GM18526 (cell line): ENCODE measurements around the gene MYO10.

Experiments
- POLR2A ChIP-seq: IDR thresholded peaks from 3 replicates; pipeline ENCODE4 v1.6.1; 2011; ENCODE audit not compliant: insufficient read length; ENCODE audit errors: extremely low read depth

Gene MYO10

DNA sequence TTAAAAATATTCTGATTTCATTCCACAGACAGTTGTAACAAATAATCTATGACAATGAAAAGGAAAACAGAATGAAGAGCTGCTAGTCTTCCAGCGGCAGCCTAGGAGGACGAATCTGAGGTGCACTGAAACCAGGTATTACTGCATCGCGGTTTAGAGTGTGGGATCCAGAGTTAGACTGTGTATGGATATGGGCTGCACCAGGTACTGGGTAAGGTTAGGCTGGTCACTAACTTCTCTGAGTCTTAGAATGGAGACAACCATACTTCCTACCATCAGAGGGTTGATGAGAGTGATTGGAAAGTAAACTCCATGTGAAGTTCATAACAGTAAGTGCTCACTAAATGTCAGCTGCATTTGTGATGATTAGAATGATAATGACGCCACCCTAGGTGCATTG lies 158.7 kb downstream of the MYO10 start:
- no peak for TF ChIP-seq POLR2A

DNA sequence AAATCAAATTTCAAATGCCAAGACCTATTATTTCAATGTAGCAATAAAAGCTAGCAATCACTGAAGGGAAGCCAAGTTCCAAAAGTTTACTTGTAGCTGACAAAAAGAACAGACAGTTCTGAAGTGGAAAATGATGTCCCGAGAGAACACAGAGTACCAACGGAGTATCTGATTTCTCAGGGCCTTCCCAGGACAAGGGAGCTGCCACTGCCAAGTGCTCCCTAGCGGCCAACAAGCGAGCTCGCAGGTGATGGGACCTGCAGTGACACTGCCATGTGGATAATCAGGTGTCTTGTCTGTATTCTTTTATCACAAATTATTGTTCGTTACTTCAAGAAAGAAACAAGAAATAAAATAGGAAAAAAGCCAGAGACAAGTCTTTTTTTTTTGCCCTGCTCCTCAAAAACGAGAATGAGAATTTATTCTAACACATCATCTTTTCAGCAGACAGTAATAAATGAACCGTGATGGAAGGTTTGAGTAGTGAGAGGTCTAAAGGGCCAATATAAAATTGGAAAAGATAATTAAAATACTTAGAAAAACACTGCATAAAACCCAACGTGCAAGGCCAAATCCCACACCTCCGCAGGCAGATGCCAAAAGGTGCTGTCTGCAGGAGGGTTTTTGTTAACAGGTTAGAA lies 159.4 kb downstream of the MYO10 start:
- no peak for TF ChIP-seq POLR2A

DNA sequence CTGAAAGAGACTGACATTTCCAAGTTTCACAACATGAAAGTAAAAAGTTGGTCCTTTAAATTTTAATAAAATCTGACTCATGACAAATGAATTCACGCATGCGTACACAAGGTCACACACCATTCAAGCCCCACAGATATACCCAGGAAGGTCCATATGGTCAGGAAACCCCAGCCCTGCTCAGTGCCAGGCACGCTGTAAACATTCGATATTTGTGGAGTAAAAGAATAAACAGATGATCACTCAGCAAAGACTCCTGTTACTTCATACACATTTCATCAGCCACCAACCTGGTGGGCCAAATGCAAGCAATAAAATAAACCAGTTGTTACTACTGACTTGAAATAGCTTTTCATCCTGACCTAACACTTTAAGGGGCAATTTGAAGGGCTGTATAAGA lies 161.3 kb downstream of the MYO10 start:
- TF ChIP-seq POLR2A: no peak

DNA sequence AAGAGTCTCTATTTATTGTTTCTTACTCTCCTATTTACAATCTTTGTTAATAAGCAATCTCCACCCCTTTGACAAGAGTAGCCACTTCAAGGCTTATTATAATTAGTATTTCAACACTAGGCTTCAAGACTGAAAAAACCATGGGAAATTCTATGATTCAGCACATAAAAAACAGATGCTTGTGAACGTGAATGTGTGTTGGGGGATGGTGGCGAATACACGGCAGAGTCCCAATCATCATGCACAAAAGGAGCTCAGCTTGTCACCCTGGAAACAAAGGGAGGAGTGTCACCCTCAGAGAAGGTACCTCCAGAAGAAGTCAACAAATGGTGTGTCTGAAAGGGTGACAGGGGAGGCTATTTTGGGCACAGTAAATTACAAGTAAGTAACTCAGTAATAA lies 162.1 kb downstream of the MYO10 start:
- TF ChIP-seq POLR2A: no peak

DNA sequence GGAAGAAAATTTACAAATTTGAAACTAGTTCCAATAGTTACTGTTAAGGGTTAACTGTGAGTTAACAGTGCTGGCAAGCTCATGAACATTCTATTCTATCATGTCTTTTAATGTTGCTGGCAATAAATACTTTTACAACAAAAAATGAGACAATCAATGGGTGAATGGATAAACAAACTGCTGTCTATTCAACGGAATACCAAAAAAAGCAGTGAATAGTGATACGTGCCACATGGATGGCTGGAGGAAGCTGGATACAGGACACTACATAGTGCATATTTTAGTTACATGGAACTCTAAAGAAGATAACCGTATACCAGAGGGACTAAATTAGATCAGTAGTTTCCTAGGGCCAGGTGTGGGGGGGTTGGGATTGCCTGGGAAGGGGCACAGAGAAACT lies 163.5 kb downstream of the MYO10 start:
- TF ChIP-seq POLR2A: no peak

DNA sequence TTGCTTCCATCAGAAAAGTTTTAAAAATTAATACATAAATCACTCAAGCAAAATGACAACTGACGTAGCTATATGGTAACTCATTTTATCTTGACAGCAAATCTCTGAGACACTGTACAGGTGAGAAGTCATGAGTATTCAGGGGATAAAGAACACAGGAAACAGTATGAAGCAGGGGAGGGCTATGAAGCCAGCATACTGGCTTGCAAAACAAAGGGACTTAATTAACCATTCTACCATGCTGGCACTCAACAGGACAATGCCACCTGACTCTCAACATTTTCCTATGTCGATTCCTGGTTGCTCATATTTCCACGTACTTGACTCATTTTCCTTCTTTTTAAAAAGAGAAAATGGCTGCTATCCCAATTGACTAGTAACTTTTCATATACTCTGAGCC lies 167.9 kb downstream of the MYO10 start:
- no peak for TF ChIP-seq POLR2A

DNA sequence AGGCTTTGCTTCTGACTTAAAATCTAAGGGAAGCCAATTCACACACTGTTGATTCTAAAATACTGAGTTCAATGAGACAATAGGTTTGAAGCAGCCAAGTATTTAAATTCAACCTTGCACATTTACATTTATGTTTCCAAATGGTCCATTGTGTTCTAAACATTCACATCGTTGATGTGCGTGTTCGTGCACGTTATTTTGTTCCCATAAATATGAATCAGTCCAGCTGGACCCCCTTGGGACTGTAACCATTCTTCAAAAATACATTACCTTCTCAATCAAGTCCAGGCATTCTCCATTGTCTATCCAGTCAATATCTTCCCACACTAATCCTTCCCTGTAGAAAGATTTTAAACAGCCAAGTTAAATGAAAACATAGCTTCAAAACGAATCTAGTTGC lies 172.9 kb downstream of the MYO10 start:
- TF ChIP-seq POLR2A: no peak

DNA sequence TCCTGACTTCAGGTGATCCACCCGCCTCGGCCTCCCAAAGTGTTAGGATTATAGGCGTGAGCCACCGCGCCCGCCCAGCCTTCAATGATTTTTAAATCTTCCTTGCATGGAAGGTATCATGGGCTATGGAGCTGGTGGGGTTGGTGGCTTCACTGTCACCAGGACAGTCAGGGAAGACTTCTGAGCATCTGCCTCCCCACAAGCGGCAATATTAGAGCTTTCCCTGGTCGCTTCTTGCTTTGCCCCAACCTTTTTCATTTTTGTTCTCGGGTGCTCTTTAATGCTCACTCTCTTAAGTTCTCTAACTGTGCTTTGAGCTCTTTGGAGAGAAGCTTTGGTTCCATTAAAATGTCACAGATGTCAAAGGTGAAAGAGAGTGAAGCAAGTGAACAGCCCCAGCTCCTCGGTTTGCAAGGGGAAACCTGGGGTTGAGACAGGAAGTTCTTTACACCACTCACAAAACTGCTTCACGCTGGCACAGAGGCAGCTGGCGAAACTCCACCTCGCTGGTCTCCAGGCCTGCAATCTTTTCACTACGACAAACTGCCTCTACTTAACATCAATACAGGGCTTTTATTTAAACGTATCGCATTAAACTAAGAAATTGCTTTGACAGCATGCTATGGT lies 176.8 kb downstream of the MYO10 start:
- no peak for TF ChIP-seq POLR2A

DNA sequence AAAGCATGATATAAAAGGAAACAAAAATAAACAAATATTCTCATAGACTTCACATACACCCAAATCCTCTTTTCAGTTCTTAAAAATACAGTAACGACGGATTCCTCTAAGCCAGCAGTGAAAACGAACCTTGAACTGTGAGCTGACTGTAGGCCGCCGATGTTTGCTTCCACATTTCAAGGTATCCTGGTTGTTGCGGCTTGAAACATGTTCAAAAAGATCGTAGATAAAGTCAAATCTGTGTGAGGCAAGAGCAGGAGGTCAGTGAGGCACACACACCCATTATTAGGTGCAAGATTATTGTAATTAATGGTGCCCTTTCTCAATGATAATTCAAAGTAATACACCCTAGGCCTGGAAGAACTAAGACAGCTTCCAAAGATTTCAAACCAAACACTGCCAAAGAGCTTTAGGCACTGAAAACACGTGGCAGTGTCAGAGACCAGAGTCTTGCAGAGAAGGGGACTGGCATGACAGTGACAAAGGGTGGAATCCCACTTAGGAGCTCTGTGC lies 178.0 kb downstream of the MYO10 start:
- TF ChIP-seq POLR2A: no peak

DNA sequence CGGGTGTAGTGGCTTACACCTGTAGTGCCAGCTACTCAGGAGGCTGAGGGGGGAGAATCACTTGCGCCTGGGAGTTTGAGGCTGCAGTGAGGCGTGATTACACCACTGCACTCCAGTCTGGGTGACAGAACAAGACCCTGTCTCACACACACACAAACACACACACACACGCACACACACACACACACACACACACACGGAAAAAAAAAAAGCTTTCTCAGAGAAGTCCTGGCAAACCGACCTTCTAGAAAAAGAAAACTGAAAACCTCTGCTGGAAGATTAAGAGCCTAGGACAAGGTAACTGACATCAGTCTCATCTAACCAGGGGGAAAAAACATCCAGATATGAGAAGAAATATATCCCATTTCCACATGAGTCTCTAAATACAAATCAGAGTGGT lies 178.9 kb downstream of the MYO10 start:
- TF ChIP-seq POLR2A: no peak

DNA sequence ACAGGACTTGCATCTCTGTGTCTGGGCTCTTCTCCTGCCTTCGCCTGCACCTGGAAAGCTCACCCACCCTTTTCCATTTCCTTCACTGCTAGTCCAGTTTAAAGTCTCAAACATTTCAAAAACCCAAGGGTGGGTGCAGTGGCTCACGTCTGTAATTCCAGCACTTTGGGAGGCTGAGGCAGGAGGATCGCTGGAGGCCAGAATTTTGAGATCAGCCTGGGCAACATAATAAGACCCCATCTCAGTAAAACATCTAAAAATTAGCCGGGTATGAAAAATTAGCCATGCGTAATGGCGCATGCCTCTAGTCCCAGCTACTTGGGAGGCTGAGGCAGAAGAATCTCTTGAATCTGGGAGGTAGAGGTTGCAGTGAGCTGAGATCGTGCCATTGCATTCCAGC lies 179.4 kb downstream of the MYO10 start:
- no peak for TF ChIP-seq POLR2A

DNA sequence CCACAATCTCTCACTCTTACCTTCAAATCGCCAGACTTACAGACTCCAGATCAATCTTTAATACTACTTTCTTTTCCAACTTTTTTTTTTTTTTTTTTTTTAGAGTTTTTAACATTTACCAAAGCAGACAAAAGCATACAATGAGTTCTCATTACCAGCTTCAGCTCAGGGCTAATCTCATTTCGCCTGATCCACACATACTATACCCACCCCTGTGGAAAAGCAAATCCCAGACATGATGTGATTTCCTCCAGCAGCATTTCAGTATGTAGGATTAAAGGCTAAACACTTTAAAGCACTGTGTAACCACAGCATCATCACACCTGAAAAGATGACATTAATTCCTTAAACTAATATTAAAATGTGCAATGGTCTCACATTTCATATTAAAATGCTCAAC lies 180.4 kb downstream of the MYO10 start:
- no peak for TF ChIP-seq POLR2A

DNA sequence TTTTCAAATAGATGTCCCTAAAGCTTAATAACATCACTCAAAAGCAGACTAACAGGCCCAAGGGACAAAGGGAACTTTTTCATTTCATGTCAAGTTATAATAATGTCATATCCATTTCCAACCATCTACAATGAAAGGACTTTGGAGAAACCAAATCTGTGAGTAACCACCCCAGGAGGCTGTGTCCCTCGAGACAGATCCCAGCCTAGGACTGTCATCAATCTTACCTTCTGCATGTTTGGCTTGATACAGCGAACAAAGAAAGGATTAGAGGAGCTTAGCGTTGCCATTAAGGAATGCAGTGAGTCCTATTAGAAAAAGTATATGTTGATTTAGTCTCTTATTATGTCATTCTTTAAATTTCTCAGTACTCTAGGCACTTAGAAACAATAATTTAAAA lies 181.5 kb downstream of the MYO10 start:
- no peak for TF ChIP-seq POLR2A

DNA sequence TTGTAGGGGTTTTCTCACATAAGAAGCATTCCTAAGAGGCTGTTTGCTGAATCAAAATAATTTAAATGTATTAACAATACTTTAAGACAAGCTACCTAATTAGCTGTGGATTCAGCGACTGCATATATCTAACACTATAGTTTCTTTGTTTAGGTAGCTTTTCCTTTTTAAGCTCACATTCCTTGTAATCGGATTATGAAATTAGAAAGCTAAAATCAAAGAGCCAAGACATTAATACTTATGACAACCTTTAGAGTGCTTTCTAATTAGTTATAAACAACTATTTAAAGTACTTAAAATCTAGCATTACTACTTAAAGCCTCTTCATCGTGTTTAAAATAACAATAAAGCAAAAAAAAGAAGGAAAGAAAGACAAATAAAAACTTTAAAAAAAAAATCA lies 182.0 kb downstream of the MYO10 start:
- TF ChIP-seq POLR2A: no peak

DNA sequence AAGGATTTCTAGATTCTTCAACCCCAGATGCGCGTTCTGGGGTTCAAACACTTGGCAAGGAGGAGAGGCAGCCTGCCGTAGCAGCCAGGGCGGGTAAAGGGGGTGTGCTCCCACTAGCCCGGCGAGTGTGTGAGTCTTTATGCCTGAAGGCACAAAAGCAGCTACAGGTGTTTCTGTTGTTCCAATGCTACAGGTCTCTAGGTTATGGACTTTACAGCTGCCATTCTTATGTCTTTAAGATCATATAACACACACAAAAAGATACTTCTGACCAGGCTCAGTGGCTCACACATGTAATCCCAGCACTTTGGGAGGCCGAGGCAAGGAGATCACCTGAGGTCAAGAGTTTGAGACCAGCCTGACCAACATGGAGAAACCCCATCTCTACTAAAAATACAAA lies 185.6 kb downstream of the MYO10 start:
- TF ChIP-seq POLR2A: no peak

DNA sequence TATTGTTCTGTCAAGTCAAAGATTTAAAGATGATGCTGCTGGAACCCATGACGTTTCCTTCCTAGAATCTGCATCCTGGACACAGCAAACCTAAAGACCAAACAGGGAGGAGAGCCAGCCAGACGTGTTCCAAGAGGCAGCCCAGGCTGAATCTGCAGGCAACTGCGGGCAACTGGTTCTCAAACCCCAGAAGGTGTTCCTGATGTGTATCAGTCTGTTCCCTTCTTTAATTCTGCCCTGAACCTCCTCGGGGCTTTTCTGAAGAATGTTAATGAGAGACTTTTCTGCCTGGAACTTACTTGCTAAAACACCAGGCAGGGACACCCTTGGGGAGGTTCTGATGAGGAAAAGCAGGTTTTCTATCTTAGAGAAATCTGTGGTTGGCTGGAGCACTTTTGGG lies 186.5 kb downstream of the MYO10 start:
- no peak for TF ChIP-seq POLR2A

DNA sequence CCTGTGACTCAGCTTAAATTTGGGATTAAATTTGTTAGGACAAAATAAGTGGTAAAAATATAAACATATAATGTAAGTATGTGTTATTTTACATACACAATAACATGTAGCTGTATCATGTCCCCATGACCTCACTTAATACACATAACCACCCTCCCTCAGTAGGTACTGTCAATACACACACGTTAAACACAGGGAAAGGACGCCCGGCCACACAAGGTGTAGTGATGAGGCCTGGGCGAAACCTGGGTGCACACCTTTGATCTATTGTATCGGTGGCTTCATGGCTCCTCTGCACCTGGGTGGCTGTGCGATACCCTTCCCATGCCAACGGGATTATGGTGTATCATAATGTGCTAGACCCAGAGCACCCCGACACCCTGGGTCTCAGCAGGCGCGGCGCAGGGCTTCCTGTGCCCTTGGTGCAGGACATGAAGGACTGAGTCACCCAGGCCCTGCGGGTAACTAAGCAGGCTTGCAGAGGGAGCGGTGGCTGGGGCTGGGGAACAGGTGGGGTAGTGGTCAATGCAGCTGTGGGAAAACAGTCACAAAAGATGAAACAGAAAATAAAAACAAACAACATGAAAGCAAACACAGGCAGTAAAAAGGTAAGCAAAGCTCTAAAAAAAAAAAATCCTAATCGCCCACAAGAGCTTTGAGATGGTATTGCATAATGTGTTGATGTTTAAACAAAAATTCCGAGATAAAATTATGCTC lies 191.8 kb downstream of the MYO10 start:
- no peak for TF ChIP-seq POLR2A

DNA sequence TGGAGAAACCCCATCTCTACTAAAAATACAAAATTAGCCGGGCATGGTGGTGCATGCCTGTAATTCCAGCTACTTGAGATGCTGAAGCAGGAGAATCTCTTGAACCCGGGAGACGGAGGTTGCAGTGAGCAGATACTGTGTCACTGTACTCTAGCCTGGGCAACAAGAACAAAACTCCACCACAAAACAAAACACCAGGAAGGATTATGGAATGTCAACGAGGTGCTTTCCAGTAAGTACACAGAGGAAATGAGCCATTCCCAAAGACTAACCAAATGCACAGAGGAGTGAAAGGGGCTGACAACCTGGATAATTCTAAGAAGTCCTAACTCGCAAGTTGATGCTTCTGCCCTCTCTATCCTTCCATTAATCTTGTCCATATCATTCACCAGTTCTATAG lies 193.2 kb downstream of the MYO10 start:
- TF ChIP-seq POLR2A: no peak
